ENCODE measurements around the gene NOS1AP. TPM values are rescaled to one million over a fixed set of nuclear protein-coding genes. Genes with fewer than 3 reads are reported as not detected.
"Not testable (repeated sequence)": the region's sequence is repeated elsewhere in the genome, so short reads cannot be mapped to it uniquely, and the experiment has no call there.

The NOS1AP gene
- total and polyA plus RNA-seq, 2 experiments from 2014 or later: 4.9 to 6.6 TPM

- no peaks in the 10 kb centered on the region for H3K27me3 ChIP-seq
- peaks cover 5% of the 10 kb centered on the region for H3K4me1 ChIP-seq (ENCODE audit: low read depth)
- no peak overlapping the region for H3K4me3 ChIP-seq
- no peaks in the 10 kb centered on the region for H3K9me3 ChIP-seq (ENCODE audit: low read depth)
- TF ChIP-seq CTCF (IDR thresholded peaks at IDR 0.05; ENCODE audit: low read depth, low read length): no peak
- no peaks in the 10 kb centered on the region for H3K36me3 ChIP-seq
- H3K27ac ChIP-seq: no peak overlapping the region
- DNase-seq (ENCODE audit: low read depth in 1 of 2, low spot score in 1 of 2): no peak
Measured at GRCh38 chr1:162056579-162056978, 12.9 kb upstream of the NOS1AP start.

GRCh38 chr1:162059721-162060120 lies 9.8 kb upstream of the NOS1AP start:
- Histone ChIP-seq H3K4me3 (no peak overlapping the region), H3K9me3 (ENCODE audit: low read depth) (no peaks in the 10 kb centered on the region), H3K27ac (no peak overlapping the region), H3K4me1 (ENCODE audit: low read depth) (peaks cover 21% of the 10 kb centered on the region), H3K27me3 (no peaks in the 10 kb centered on the region), H3K36me3 (no peaks in the 10 kb centered on the region)
- no peak for DNase-seq (ENCODE audit: low read depth in 1 of 2, low spot score in 1 of 2)
- no peak for TF ChIP-seq CTCF (IDR thresholded peaks at IDR 0.05; ENCODE audit: low read depth, low read length)

GRCh38 chr1:162060314-162060713 lies 9.2 kb upstream of the NOS1AP start:
- no peaks in the 10 kb centered on the region for H3K36me3 ChIP-seq
- no peak overlapping the region for H3K27ac ChIP-seq
- H3K4me3 ChIP-seq: no peak overlapping the region
- H3K27me3 ChIP-seq: no peaks in the 10 kb centered on the region
- TF ChIP-seq CTCF (IDR thresholded peaks at IDR 0.05; ENCODE audit: low read depth, low read length): no peak
- no peaks in the 10 kb centered on the region for H3K9me3 ChIP-seq (ENCODE audit: low read depth)
- no peak for DNase-seq (ENCODE audit: low read depth in 1 of 2, low spot score in 1 of 2)
- peaks cover 27% of the 10 kb centered on the region for H3K4me1 ChIP-seq (ENCODE audit: low read depth)

GRCh38 chr1:162062542-162063015 lies 6.9 kb upstream of the NOS1AP start:
- no peaks in the 10 kb centered on the region for H3K27me3 ChIP-seq
- no peak overlapping the region for H3K4me3 ChIP-seq
- H3K9me3 ChIP-seq (ENCODE audit: low read depth): no peaks in the 10 kb centered on the region
- H3K27ac ChIP-seq: no peak overlapping the region
- peak; percentile 28 to 74 for DNase-seq (ENCODE audit: low read depth in 1 of 2, low spot score in 1 of 2)
- H3K4me1 ChIP-seq (ENCODE audit: low read depth): peaks cover 30% of the 10 kb centered on the region
- H3K36me3 ChIP-seq: no peaks in the 10 kb centered on the region
- TF ChIP-seq CTCF (IDR thresholded peaks at IDR 0.05; ENCODE audit: low read depth, low read length): no peak

- H3K36me3 ChIP-seq: no peaks in the 10 kb centered on the region
Measured at GRCh38 chr1:162065016-162065415, 4.5 kb upstream of the NOS1AP start.

GRCh38 chr1:162066836-162067235 lies 2.7 kb upstream of the NOS1AP start:
- not testable (repeated sequence) for H3K4me3 ChIP-seq; H3K27ac ChIP-seq; H3K36me3 ChIP-seq; H3K27me3 ChIP-seq; DNase-seq (ENCODE audit: low read depth in 1 of 2, low spot score in 1 of 2); H3K9me3 ChIP-seq (ENCODE audit: low read depth)
- H3K4me1 ChIP-seq (ENCODE audit: low read depth): peaks cover 49% of the 10 kb centered on the region

More at GRCh38 chr1:162065016-162065415, 4.5 kb upstream of the NOS1AP start:
- H3K27me3 ChIP-seq: no peaks in the 10 kb centered on the region
- no peak overlapping the region for H3K4me3 ChIP-seq
- no peaks in the 10 kb centered on the region for H3K9me3 ChIP-seq (ENCODE audit: low read depth)
- no peak for TF ChIP-seq CTCF (IDR thresholded peaks at IDR 0.05; ENCODE audit: low read depth, low read length)
- peaks cover 37% of the 10 kb centered on the region for H3K4me1 ChIP-seq (ENCODE audit: low read depth)
- peak in 1 of 2 donors; percentile 30 for DNase-seq (ENCODE audit: low read depth in 1 of 2, low spot score in 1 of 2)
- H3K27ac ChIP-seq: peak overlapping the region; percentile 59
